ENCODE data around the gene GNB1L. TPM values are rescaled to one million over a fixed set of nuclear protein-coding genes. Genes with fewer than 3 reads are reported as not detected.

GNB1L gene
- total RNA-seq, 1 experiment from 2014 or later, result 12.2 TPM

DNA sequence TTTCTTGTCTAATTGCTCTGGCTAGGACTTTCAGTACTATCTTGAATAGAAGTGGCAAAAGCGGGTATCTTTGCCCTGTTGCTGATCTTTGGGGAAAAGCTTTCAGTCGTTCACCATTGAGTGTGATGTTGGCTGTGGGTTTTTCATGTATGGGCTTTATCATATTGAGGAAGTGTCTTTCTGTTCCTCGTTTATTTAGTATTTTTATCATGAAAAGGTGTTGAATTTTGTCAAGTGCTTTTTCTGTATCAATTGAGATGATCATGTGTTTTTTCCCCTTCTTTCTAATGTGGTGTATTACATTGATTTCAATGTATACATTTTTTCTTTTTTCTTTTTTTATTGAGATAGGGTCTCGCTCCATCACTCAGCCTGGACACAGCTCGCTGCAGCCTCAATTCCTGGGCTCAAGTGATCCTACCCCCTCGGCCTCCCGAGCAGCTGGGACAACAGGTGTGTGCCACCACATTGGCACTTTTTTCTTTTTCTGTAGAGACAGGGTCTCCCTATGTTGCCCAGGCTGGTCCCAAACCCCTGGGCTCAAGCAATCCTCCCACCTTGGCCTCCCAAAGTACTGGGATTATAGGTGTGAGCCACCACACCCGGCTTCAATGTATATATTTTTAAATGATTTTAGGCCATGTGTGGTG, 5.3 kb upstream of the GNB1L start:
- no peak for TF ChIP-seq TCF7L2 (IDR thresholded peaks at IDR 0.05; ENCODE audit: low read depth, low read length)
- TF ChIP-seq POLR2AphosphoS5 (IDR thresholded peaks at IDR 0.05; ENCODE audit: low read depth, low read length), result no peak
- no peaks in the 10 kb centered on the region; the same call in 1 of the 2 replicates for H3K36me3 ChIP-seq (ENCODE audit: control insufficient read depth, insufficient read depth, low read length)
- peaks cover 7% of the 10 kb centered on the region for H3K4me1 ChIP-seq (ENCODE audit: control insufficient read depth, insufficient read depth, low read length)
- ATAC-seq (no peak), DNase-seq (ENCODE audit: low read depth, low spot score) (no peak)
- POLR2A ChIA-PET, result no interaction called here
- intact Hi-C loops (cut with micrococcal nuclease; ENCODE audit: unreplicated experiment) (no loop called here), in situ Hi-C loops (cut with HindIII; ENCODE audit: low pct_unique_long_range_greater_than_20kb, low sequenced_read_pairs) (no loop called here)
- H3K27me3 ChIP-seq (ENCODE audit: control insufficient read depth, insufficient read depth, low read length), result no peaks in the 10 kb centered on the region
- BruUV-seq (replicated peaks), result no TSS peak
- H3K9me3 ChIP-seq (ENCODE audit: control insufficient read depth, insufficient read depth, low read depth, low read length), result no peaks in the 10 kb centered on the region
- no peak overlapping the region for H3K27ac ChIP-seq (ENCODE audit: low read length)
- no peak overlapping the region for H3K4me3 ChIP-seq (ENCODE audit: low read depth in 2 of 2, low read length in 2 of 2)
- CTCF ChIA-PET, result no interaction called here

DNA sequence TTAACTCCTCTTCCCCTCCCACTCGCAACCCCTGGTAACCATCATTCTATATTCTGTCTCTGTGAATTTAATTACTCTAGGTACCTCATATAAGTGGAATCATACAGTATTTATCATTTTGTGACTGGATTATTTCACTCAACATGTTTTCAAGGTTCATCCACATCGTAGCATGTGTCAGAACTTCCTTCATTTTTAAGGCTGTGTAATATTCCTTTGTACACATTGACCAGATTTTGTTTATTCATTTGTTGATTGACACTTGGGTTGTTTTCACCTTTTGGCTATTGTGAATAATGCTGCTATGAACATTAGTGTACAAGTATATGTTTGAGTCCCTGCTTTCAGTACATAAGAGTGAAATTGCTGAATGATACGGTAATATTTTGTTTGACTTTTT, 2.7 kb upstream of the GNB1L start:
- H3K9me3 ChIP-seq (ENCODE audit: control insufficient read depth, insufficient read depth, low read depth, low read length), result no peaks in the 10 kb centered on the region
- ATAC-seq, result no peak
- POLR2A ChIA-PET, result no interaction called here
- H3K4me1 ChIP-seq (ENCODE audit: control insufficient read depth, insufficient read depth, low read length), result peaks cover 15% of the 10 kb centered on the region
- H3K4me3 ChIP-seq (ENCODE audit: low read depth in 2 of 2, low read length in 2 of 2), result no peak overlapping the region
- TF ChIP-seq TCF7L2 (IDR thresholded peaks at IDR 0.05; ENCODE audit: low read depth, low read length) (no peak), POLR2AphosphoS5 (IDR thresholded peaks at IDR 0.05; ENCODE audit: low read depth, low read length) (no peak), SIN3A (IDR thresholded peaks at IDR 0.05; ENCODE audit: borderline replicate concordance, insufficient read depth, low read depth, low read length) (no peak)
- TF ChIP-seq, protein P1, sequence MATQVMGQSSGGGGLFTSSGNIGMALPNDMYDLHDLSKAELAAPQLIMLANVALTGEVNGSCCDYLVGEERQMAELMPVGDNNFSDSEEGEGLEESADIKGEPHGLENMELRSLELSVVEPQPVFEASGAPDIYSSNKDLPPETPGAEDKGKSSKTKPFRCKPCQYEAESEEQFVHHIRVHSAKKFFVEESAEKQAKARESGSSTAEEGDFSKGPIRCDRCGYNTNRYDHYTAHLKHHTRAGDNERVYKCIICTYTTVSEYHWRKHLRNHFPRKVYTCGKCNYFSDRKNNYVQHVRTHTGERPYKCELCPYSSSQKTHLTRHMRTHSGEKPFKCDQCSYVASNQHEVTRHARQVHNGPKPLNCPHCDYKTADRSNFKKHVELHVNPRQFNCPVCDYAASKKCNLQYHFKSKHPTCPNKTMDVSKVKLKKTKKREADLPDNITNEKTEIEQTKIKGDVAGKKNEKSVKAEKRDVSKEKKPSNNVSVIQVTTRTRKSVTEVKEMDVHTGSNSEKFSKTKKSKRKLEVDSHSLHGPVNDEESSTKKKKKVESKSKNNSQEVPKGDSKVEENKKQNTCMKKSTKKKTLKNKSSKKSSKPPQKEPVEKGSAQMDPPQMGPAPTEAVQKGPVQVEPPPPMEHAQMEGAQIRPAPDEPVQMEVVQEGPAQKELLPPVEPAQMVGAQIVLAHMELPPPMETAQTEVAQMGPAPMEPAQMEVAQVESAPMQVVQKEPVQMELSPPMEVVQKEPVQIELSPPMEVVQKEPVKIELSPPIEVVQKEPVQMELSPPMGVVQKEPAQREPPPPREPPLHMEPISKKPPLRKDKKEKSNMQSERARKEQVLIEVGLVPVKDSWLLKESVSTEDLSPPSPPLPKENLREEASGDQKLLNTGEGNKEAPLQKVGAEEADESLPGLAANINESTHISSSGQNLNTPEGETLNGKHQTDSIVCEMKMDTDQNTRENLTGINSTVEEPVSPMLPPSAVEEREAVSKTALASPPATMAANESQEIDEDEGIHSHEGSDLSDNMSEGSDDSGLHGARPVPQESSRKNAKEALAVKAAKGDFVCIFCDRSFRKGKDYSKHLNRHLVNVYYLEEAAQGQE (IDR thresholded peaks at IDR 0.05; ENCODE audit: insufficient read depth in 1 of 2, low read depth in 2 of 2, low read length in 1 of 2), result no peak
- TF ChIP-seq, protein P2, sequence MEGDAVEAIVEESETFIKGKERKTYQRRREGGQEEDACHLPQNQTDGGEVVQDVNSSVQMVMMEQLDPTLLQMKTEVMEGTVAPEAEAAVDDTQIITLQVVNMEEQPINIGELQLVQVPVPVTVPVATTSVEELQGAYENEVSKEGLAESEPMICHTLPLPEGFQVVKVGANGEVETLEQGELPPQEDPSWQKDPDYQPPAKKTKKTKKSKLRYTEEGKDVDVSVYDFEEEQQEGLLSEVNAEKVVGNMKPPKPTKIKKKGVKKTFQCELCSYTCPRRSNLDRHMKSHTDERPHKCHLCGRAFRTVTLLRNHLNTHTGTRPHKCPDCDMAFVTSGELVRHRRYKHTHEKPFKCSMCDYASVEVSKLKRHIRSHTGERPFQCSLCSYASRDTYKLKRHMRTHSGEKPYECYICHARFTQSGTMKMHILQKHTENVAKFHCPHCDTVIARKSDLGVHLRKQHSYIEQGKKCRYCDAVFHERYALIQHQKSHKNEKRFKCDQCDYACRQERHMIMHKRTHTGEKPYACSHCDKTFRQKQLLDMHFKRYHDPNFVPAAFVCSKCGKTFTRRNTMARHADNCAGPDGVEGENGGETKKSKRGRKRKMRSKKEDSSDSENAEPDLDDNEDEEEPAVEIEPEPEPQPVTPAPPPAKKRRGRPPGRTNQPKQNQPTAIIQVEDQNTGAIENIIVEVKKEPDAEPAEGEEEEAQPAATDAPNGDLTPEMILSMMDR (IDR thresholded peaks at IDR 0.05), result no peak
- H3K27ac ChIP-seq (ENCODE audit: low read length), result no peak overlapping the region
- BruUV-seq (replicated peaks), result no TSS peak
- in situ Hi-C loops (cut with HindIII; ENCODE audit: low pct_unique_long_range_greater_than_20kb, low sequenced_read_pairs), result no loop called here
- no peaks in the 10 kb centered on the region for H3K27me3 ChIP-seq (ENCODE audit: control insufficient read depth, insufficient read depth, low read length)
- peaks cover 8% of the 10 kb centered on the region; the same call in 1 of the 2 replicates for H3K36me3 ChIP-seq (ENCODE audit: control insufficient read depth, insufficient read depth, low read length)
- no peak for DNase-seq (ENCODE audit: low read depth, low spot score)
- CTCF ChIA-PET, result no interaction called here
- intact Hi-C loops (cut with micrococcal nuclease; ENCODE audit: unreplicated experiment), result no loop called here

All from Panc1 (cell line).